ENCODE measurements around the gene PTPN14.
"Not testable (repeated sequence)": the region's sequence is repeated elsewhere in the genome, so short reads cannot be mapped to it uniquely, and the experiment has no call there.

PTPN14 gene

DNA sequence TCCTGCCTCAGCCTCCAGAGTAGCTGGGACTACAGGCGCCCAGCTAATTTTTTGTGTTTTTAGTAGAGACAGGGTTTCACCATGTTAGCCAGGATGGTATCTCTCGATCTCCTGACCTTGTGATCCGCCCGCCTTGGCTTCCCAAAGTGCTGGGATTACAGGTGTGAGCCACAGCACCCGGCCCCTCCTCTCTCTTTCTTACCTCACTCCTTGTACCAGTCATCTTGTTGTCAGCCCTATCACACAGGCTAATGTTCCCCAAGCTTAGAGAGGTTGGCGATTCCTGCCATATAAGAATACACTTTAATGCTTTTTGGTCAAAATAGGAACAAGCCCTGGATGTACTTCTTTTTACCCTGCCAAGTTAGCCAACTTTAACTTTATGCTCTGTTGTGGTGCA, 57.2 kb downstream of the PTPN14 start:
- peaks cover 33% of the 10 kb centered on the region for H3K27me3 Mint-ChIP-seq (ENCODE audit: low read depth)
- not testable (repeated sequence) for H3K36me3 Mint-ChIP-seq (ENCODE audit: low read depth); H3K27ac Mint-ChIP-seq; H3K4me3 Mint-ChIP-seq; H3K9me3 Mint-ChIP-seq; H3K4me1 Mint-ChIP-seq (ENCODE audit: low read depth)

DNA sequence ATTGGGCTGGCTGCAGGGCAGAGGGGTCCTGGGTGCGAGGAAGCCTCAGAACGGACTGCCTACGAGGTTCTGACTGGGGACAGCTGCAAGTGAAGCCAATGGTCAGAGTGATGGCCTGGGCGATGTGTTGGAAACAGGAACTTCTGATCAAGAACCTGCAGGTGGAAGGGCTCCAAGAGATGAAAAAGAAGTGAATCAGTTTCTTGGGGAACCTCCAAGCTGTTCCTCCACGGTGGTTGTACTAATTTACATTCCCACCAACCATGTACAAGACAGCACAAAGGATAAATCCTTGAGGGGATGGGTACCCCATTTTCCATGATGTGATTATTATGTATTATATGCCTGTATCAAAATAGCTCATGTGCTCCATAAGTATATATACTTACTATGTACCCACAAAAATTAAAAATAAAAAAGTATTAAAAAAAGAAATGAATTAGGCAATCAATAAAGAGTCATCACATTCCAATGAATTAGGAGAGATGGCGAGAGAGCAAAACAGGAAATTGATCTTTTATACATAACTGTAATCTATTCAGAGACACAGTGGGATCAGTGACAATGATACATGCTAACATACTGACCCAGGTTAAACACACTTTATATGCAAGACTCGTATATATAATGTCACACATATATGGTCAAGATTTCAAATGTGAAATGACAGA, 58.1 kb downstream of the PTPN14 start:
- H3K4me1 Mint-ChIP-seq (ENCODE audit: low read depth), result no peaks in the 10 kb centered on the region
- no peaks in the 10 kb centered on the region for H3K36me3 Mint-ChIP-seq (ENCODE audit: low read depth)
- peaks cover 33% of the 10 kb centered on the region for H3K27me3 Mint-ChIP-seq (ENCODE audit: low read depth)
- H3K27ac Mint-ChIP-seq, result no peak overlapping the region
- H3K9me3 Mint-ChIP-seq, result no peaks in the 10 kb centered on the region
- H3K4me3 Mint-ChIP-seq, result no peak overlapping the region

DNA sequence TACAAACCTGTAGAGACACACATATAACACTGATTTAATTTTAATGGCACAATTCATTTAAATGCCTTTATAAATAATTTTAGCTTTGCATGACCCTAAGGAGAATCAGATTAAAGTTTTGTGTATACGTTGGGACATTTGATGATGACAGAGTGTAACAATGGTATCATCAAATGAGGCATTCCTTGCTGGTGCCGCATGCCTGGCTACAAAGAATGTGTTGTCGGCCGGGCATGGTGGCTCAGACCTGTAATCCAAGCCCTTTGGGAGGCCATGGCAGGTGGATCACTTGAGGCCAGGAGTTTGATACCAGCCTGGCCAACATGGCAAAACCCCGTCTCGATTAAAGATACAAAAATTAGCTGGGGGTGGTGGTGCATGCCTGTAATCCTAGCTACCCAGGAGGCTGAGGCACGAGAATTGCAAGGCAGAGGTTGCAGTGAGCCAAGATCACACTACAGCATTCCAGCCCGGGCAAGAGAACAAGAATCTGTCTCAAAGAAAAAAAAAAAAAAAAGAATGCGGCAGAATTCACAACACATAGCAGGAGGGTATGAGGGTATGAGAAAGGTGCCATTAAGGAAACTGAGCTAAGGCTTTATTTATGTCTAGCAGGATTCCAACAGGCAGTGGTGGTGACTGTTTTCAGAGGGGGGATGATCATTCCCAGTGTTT, 58.9 kb downstream of the PTPN14 start:
- H3K27ac Mint-ChIP-seq, result no peak overlapping the region
- H3K27me3 Mint-ChIP-seq (ENCODE audit: low read depth), result peaks cover 34% of the 10 kb centered on the region
- no peak overlapping the region for H3K4me3 Mint-ChIP-seq
- no peaks in the 10 kb centered on the region for H3K4me1 Mint-ChIP-seq (ENCODE audit: low read depth)
- no peaks in the 10 kb centered on the region for H3K36me3 Mint-ChIP-seq (ENCODE audit: low read depth)
- no peaks in the 10 kb centered on the region for H3K9me3 Mint-ChIP-seq

DNA sequence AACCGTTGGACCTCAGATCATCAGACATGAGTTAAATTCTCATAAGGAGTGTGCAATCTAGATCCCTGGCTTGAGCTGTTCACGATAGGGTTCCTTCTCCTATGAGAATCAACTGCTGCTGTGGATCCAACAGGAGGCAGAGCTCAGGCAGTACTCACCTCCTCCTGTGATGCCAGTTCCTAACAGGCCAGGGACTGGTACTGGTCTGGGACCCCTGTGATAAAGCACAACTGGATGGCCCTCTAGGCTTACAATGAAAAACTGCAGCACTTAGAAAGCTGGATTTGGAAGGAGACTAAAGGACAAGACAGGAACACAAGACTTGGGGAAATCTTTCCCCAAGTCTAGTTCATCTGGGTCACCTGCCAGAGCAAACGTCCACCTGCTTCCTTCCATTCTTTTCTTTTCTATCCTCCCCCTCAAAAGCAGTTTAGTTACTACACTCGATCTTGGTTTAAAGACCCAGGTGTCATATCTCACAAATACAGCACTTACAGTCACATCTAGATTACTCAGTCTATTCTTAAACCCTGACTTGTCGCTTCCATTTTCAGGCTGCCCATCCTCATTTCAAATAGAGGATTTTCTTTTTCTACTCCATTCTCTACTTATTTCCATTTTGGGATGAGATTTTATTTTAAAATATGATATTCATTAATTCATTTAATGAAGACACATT, 59.8 kb downstream of the PTPN14 start:
- no peak overlapping the region for H3K27ac Mint-ChIP-seq

DNA sequence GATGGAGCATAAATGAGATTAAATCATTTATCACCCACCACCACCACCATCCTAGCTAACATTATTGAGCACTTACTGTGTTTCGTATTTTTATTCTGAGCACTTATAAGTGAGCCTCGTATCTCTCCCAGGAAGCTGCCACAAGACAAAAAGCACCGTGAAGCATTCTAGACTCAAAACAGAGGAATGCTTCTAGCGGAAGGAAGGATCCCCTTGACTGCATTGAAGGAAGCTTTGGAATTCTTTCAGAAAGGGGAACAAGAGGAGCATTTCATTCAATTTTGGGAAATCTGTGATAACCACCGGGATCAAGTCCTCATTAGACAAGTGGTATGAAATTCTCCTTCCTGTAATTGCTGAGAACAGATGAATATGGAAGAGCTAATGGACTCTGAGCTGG, 66.3 kb downstream of the PTPN14 start:
- no peaks in the 10 kb centered on the region for H3K9me3 Mint-ChIP-seq
- no peaks in the 10 kb centered on the region for H3K4me1 Mint-ChIP-seq (ENCODE audit: low read depth)
- H3K27ac Mint-ChIP-seq, result no peak overlapping the region
- H3K36me3 Mint-ChIP-seq (ENCODE audit: low read depth), result no peaks in the 10 kb centered on the region
- peaks cover 23% of the 10 kb centered on the region for H3K27me3 Mint-ChIP-seq (ENCODE audit: low read depth)
- H3K4me3 Mint-ChIP-seq, result no peak overlapping the region

More for the DNA sequence above, 59.8 kb downstream of the PTPN14 start:
- Mint-ChIP-seq H3K4me1 (ENCODE audit: low read depth) (no peaks in the 10 kb centered on the region), H3K36me3 (ENCODE audit: low read depth) (no peaks in the 10 kb centered on the region), H3K4me3 (no peak overlapping the region), H3K9me3 (no peaks in the 10 kb centered on the region), H3K27me3 (ENCODE audit: low read depth) (peaks cover 31% of the 10 kb centered on the region)

DNA sequence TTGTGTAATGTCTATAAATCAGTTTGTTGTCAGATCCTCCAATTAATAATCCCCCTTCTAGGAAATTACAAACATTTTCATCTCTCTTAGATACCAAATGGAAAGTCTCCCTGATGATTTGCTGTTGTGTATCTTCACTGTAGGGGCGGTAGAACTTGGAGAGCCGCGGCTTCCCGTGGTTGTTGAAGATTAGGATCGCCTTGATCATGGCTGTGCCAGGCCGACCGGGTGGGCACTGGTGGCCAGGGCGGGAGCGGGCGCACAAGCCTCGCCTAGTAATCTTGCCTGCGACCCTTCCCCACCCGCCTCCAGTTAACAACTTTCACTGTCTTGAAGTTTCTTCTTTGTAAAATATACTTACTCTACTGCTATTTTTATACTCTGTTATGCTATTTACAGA, 68.2 kb downstream of the PTPN14 start:
- not testable (repeated sequence) for H3K9me3 Mint-ChIP-seq; H3K36me3 Mint-ChIP-seq (ENCODE audit: low read depth); H3K27ac Mint-ChIP-seq; H3K4me1 Mint-ChIP-seq (ENCODE audit: low read depth); H3K4me3 Mint-ChIP-seq
- peaks cover 24% of the 10 kb centered on the region for H3K27me3 Mint-ChIP-seq (ENCODE audit: low read depth)

DNA sequence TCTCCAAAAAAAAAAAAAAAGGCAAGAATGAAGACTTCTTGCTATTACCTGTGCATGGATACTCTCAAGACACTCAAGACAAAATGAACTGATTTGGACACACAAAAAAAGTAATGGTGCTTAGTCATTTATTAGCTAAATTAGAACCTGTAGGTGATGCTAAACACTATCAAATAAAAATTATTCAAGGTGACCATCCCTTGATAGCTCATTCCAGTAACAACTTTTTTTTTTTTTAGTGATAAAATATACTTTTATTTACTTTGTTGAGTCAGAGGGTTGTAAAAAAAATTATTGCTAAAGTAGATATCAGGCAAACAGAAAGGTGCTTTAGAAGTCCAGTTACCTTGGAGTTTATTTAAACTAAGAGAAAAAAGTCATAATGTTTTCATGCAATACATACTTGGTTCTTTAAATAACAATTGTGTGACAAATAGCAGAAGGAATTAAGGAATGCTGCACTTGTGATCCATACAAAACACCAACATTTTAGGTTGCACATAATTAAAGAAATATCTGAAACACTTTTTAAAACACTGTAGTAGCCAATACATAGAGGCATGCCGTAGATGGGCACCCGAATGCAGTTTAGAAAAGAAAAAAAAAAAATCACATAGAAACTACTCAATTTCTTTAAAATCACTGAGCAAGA, 69.3 kb downstream of the PTPN14 start:
- not testable (repeated sequence) for H3K27ac Mint-ChIP-seq; H3K9me3 Mint-ChIP-seq; H3K36me3 Mint-ChIP-seq (ENCODE audit: low read depth); H3K4me3 Mint-ChIP-seq; H3K4me1 Mint-ChIP-seq (ENCODE audit: low read depth)
- H3K27me3 Mint-ChIP-seq (ENCODE audit: low read depth), result peaks cover 20% of the 10 kb centered on the region

DNA sequence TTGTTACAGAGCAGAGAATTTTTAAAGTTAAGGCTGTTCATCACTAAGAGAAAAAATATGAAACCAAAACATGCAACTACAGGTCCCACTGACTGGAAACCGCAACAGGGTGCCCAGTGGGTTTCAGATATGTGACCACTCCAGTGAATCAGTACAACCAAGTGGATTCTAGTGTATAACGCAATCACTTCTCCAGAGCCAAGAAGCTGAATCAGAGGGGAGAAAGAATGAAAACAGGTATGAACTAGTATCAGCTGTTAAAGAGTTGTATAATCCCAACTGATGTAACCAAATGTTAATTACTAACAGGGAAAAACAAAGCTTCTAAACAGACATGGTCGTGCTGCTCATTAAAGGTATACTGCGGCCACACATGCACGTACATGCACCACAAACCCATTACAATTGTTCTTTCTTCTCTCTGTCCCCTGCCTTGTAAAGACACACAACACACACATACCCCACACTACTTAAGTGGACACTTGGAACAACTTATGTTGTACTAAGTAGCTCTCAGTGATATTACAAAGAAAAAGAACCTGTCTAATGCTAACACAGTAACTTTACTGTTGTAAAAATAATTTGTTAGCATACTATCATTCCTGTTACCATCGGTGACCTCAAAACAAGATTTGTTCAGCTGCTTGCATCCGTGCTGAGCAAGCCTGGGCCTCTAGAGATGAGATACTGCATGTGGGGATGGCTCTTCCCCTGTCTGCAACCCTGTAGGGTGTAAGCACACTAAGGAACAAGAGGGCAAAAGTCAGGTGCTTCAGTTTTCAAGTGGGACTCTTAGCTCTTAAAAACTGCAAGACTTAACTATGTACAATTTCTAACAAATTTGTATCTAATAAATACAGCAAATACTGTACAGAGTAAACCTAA, 74.2 kb downstream of the PTPN14 start:
- Mint-ChIP-seq H3K27me3 (ENCODE audit: low read depth) (peaks cover 38% of the 10 kb centered on the region), H3K27ac (no peak overlapping the region), H3K4me1 (ENCODE audit: low read depth) (no peaks in the 10 kb centered on the region), H3K36me3 (ENCODE audit: low read depth) (no peaks in the 10 kb centered on the region), H3K9me3 (peaks cover 1% of the 10 kb centered on the region), H3K4me3 (no peak overlapping the region)

DNA sequence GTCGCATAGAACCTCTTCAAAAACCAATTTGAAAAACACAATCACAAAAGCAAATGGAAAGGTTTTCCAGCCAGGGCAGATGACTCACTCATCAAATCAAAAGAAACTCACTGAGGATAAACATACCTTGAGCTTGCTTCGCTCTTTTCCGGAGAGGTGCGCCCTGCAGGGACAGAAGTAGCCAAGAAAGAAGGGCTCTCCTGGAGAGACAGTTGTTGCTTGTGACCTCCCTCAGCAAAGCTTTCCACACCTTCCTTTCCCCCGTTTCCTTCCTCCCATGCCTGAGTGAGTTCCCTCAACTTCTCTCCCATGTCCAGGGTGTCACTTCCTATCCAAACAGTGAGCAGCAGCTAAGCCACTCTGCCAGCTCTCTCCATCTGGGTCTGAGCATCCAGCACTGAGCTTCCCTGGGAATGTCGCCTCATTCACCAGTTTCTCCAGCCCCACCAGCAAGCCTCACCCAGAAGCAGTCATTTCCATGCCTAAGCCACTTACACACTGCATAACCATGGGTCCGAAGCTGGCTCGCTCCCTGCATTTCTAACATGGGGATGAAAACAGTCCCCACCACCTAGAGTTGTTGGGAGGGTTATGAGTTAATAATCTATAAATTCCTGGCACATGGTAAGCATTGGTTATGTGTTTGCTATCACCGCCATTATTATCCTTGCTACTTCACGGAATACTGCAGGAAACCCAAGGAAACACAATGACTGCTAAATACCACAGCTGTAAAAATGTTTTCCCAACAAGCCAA, 75.0 kb downstream of the PTPN14 start:
- Mint-ChIP-seq H3K4me1 (ENCODE audit: low read depth) (no peaks in the 10 kb centered on the region), H3K4me3 (no peak overlapping the region)

DNA sequence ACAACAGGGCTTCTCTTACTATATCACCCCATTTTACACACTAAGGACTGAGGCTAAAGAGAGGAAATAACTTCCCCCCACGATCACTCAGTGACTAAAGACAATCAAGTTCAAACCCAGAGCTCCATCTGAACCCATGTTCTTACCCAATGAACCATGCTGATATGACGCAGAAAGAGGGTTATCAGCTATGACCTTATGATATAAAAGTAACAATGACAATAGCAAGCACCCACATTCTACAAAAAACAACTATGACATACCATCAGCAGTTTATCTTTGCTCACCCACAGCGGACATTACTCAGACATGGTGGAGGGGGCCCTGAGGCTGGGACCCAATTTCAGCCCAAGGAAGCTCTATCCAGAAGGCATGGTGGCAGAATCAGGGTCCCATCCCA, 75.7 kb downstream of the PTPN14 start:
- Mint-ChIP-seq H3K27me3 (ENCODE audit: low read depth) (peaks cover 39% of the 10 kb centered on the region), H3K27ac (no peak overlapping the region), H3K36me3 (ENCODE audit: low read depth) (no peaks in the 10 kb centered on the region), H3K4me3 (no peak overlapping the region), H3K9me3 (peaks cover 3% of the 10 kb centered on the region), H3K4me1 (ENCODE audit: low read depth) (no peaks in the 10 kb centered on the region)

More for the DNA sequence above, 75.0 kb downstream of the PTPN14 start:
- H3K27ac Mint-ChIP-seq, result no peak overlapping the region
- H3K27me3 Mint-ChIP-seq (ENCODE audit: low read depth), result peaks cover 41% of the 10 kb centered on the region
- H3K9me3 Mint-ChIP-seq, result peaks cover 3% of the 10 kb centered on the region
- no peaks in the 10 kb centered on the region for H3K36me3 Mint-ChIP-seq (ENCODE audit: low read depth)

DNA sequence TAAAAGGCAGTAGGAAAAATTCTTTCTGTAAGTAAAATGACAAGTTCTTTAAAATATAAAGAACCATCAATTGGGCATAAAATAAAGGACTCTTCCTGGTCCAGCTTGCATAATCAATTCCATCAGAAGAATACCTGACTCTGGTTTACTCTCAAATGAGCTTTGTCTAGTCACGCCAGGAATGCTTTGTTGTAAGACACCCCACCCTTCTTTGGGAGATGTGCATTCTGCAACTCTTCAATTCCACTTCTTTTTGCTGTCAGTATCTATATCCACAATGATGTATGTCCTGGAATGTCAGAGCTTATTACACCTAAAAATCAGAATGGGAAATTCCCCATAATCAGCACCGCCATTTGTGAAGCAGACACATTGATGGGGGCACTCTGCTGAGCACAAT, 76.1 kb downstream of the PTPN14 start:
- H3K9me3 Mint-ChIP-seq, result peaks cover 3% of the 10 kb centered on the region
- no peak overlapping the region for H3K4me3 Mint-ChIP-seq
- no peak overlapping the region for H3K27ac Mint-ChIP-seq

DNA sequence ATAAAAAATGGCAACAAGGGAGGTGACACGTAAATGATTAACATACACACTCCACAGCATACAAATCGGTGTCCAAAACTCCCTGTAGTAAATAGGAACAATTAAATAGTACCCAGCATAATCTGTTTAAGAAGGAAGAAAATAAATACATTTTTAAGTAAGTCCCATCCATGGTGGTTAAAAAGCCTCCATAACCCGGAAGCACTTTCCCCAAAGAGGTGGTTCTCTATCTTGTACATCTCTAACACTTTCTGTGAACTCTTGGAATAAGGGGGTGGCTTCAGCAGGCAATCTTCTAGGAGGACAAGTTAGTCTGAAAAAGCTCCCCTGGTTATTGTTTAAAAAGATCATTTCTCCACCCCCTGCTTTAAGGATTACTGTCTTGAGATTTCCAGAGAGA, 76.9 kb downstream of the PTPN14 start:
- peaks cover 33% of the 10 kb centered on the region for H3K27me3 Mint-ChIP-seq (ENCODE audit: low read depth)
- peaks cover 3% of the 10 kb centered on the region for H3K9me3 Mint-ChIP-seq
- no peaks in the 10 kb centered on the region for H3K4me1 Mint-ChIP-seq (ENCODE audit: low read depth)
- no peak overlapping the region for H3K4me3 Mint-ChIP-seq
- H3K36me3 Mint-ChIP-seq (ENCODE audit: low read depth), result no peaks in the 10 kb centered on the region
- no peak overlapping the region for H3K27ac Mint-ChIP-seq

More for the DNA sequence above, 76.1 kb downstream of the PTPN14 start:
- Mint-ChIP-seq H3K36me3 (ENCODE audit: low read depth) (no peaks in the 10 kb centered on the region), H3K27me3 (ENCODE audit: low read depth) (peaks cover 35% of the 10 kb centered on the region), H3K4me1 (ENCODE audit: low read depth) (no peaks in the 10 kb centered on the region)

DNA sequence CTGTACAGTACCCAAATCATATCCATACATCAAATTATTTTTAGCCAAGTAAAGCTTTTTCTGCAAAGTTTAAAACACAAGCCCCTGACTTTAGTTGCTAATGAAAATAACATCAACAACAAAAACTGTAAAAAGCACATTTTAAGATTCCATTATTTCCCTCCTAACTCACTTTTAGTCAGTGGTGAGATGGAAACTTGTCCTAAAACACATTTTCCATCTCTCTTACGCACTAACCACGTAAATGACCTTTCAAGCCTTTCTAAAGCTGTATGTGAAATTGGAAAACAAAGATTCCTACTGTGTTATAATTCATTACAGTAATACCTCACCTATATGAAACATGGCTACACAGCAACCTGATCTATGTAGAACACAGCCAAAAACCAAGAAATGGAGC, 77.5 kb downstream of the PTPN14 start:
- peaks cover 33% of the 10 kb centered on the region for H3K27me3 Mint-ChIP-seq (ENCODE audit: low read depth)

More for the DNA sequence above, 77.5 kb downstream of the PTPN14 start:
- Mint-ChIP-seq H3K27ac (no peak overlapping the region), H3K4me1 (ENCODE audit: low read depth) (no peaks in the 10 kb centered on the region), H3K9me3 (peaks cover 3% of the 10 kb centered on the region), H3K36me3 (ENCODE audit: low read depth) (no peaks in the 10 kb centered on the region), H3K4me3 (no peak overlapping the region)

Data from T-helper 1 cell treated with Interleukin-12 subunit alpha and Interleukin-12 subunit beta and Interleukin-4 antibody, amounts not matched to agents 30 μg/mL and 1 μg/mL, for 36 hours (primary cell).